GM12865 (cell line): ENCODE data around the gene SOX8.

ENCODE experiments used
- DNase-seq: peaks from one replicate; pipeline ENCODE4 v3.0.0; 2010; ENCODE audit warnings: low read depth
- H3K4me3 ChIP-seq: 2 replicates; pipeline ENCODE4 v1.5.1; 2011; ENCODE audit warnings: mild to moderate bottlenecking, low read depth, low read length, control low read depth
- CTCF ChIP-seq: IDR thresholded peaks from 2 replicates; pipeline ENCODE4 v1.5.1; 2011; ENCODE audit warnings: low read length, control low read depth, low read depth, inconsistent platforms; ENCODE audit not compliant: insufficient read depth; ENCODE audit errors: missing control alignments

Gene SOX8

GRCh38 chr16:973366-973765 lies 8.2 kb upstream of the SOX8 start:
- H3K4me3 ChIP-seq = no peak overlapping the region
- DNase-seq = no peak
- no peak for TF ChIP-seq CTCF

- H3K4me3 ChIP-seq = no peak overlapping the region
- DNase-seq = no peak
- TF ChIP-seq CTCF = no peak
Measured at GRCh38 chr16:974001-974601, 7.5 kb upstream of the SOX8 start.

- TF ChIP-seq CTCF = no peak
- H3K4me3 ChIP-seq = no peak overlapping the region
- DNase-seq = no peak
Measured at GRCh38 chr16:974611-975261, 6.8 kb upstream of the SOX8 start.

GRCh38 chr16:975291-975690 lies 6.3 kb upstream of the SOX8 start:
- no peak for DNase-seq
- TF ChIP-seq CTCF = no peak

GRCh38 chr16:976389-976931 lies 5.1 kb upstream of the SOX8 start:
- no peak for DNase-seq
- TF ChIP-seq CTCF = no peak
- H3K4me3 ChIP-seq = no peak overlapping the region

More at GRCh38 chr16:975291-975690, 6.3 kb upstream of the SOX8 start:
- no peak overlapping the region for H3K4me3 ChIP-seq

GRCh38 chr16:977081-977701 lies 4.4 kb upstream of the SOX8 start:
- no peak overlapping the region for H3K4me3 ChIP-seq
- DNase-seq = no peak
- TF ChIP-seq CTCF = no peak
